Natural killer cell treated with Interleukin-12 subunit alpha and Interleukin-12 subunit beta and Interleukin-15 and Interleukin-18, amount 100 ng/mL, for 72 hours (primary cell): ENCODE measurements around the gene QSOX2. TPM values are rescaled to one million over a fixed set of nuclear protein-coding genes. Genes with fewer than 3 reads are reported as not detected.
A peak's percentile ranks its signal among the peaks of the same experiment; 100 is the strongest.
"Not testable (repeated sequence)": the region's sequence is repeated elsewhere in the genome, so short reads cannot be mapped to it uniquely, and the experiment has no call there.

Experiments
- ATAC-seq, 2 donors: fragments of 150-1000 bp; cut with Tn5 transposase in 1 of 2; sonication (Bioruptor Pico), chemical (Tn5 transposase) in 1 of 2; 2 replicates each; pipeline ENCODE4 v1.10.0; 2021
- DNase-seq: peaks from one replicate; pipeline ENCODE4 v3.0.0; 2022; ENCODE audit warnings: low spot score
- H3K27ac Mint-ChIP-seq, 2 donors: 1 replicate in 1 of 2; 2 replicates in 1 of 2; pipeline ENCODE4 v1.8.0; 2022; ENCODE audit warnings: mixed read lengths in 2 of 2, mild to moderate bottlenecking in 1 of 2, moderate library complexity in 1 of 2
- H3K27me3 Mint-ChIP-seq, 2 donors: 1 replicate in 1 of 2; 2 replicates in 1 of 2; pipeline ENCODE4 v1.8.0; 2022; ENCODE audit warnings: mixed read lengths in 2 of 2
- H3K36me3 Mint-ChIP-seq: one replicate; pipeline ENCODE4 v1.8.0; 2022; ENCODE audit warnings: mixed read lengths
- H3K4me1 Mint-ChIP-seq, 2 donors: 1 replicate in 1 of 2; 2 replicates in 1 of 2; pipeline ENCODE4 v1.8.0; 2022; ENCODE audit warnings: low read depth in 2 of 2, mixed read lengths in 2 of 2, mild to moderate bottlenecking in 1 of 2
- H3K4me3 Mint-ChIP-seq: one replicate; pipeline ENCODE4 v1.8.0; 2022; ENCODE audit warnings: mixed read lengths
- H3K9me3 Mint-ChIP-seq: 2 replicates; pipeline ENCODE4 v1.8.0; 2022; ENCODE audit warnings: mixed read lengths
- total RNA-seq, 2 donors: library from RNA; stranded (reverse); gene quantifications; one replicate each; pipeline ENCODE4 v1.2.3, GENCODE V29; 2022

QSOX2 gene
- total RNA-seq, 2 donors from 2014 or later: 16.4 to 27.3 TPM

- Mint-ChIP-seq H3K27me3 (peaks cover 0 to 2% of the 10 kb centered on the region in 2 donors), H3K4me1 (no peaks in the 10 kb centered on the region), H3K27ac (no peak overlapping the region), H3K9me3 (no peaks in the 10 kb centered on the region), H3K36me3 (no peaks in the 10 kb centered on the region), H3K4me3 (no peak overlapping the region)
- DNase-seq: no peak
- ATAC-seq: no peak
Observed at GRCh38 chr9:136276716-136277115, 31.1 kb upstream of the QSOX2 start.

- DNase-seq (no peak), ATAC-seq (peak in 1 of 2 donors; percentile 32)
- Mint-ChIP-seq H3K36me3 (no peaks in the 10 kb centered on the region), H3K27me3 (peaks cover 0 to 2% of the 10 kb centered on the region in 2 donors), H3K27ac (no peak overlapping the region), H3K4me1 (no peaks in the 10 kb centered on the region), H3K4me3 (no peak overlapping the region), H3K9me3 (no peaks in the 10 kb centered on the region)
Observed at GRCh38 chr9:136275655-136276429, 30.2 kb upstream of the QSOX2 start.

GRCh38 chr9:136274786-136275654 is 29.4 kb upstream of the QSOX2 start:
- ATAC-seq: peak in 1 of 2 donors; percentile 18
- H3K4me1 Mint-ChIP-seq: no peaks in the 10 kb centered on the region
- no peak for DNase-seq
- no peaks in the 10 kb centered on the region for H3K36me3 Mint-ChIP-seq
- H3K27me3 Mint-ChIP-seq: peaks cover 0 to 2% of the 10 kb centered on the region in 2 donors
- H3K27ac Mint-ChIP-seq: no peak overlapping the region
- H3K9me3 Mint-ChIP-seq: no peaks in the 10 kb centered on the region
- H3K4me3 Mint-ChIP-seq: no peak overlapping the region

- H3K36me3 Mint-ChIP-seq: no peaks in the 10 kb centered on the region
- H3K4me1 Mint-ChIP-seq: no peaks in the 10 kb centered on the region
- H3K4me3 Mint-ChIP-seq: no peak overlapping the region
- no peak overlapping the region for H3K27ac Mint-ChIP-seq
- ATAC-seq (peak in 1 of 2 donors; percentile 17), DNase-seq (no peak)
- no peaks in the 10 kb centered on the region for H3K9me3 Mint-ChIP-seq
- peaks cover 0 to 2% of the 10 kb centered on the region in 2 donors for H3K27me3 Mint-ChIP-seq
Observed at GRCh38 chr9:136273921-136274785, 28.5 kb upstream of the QSOX2 start.

GRCh38 chr9:136273244-136273865 is 27.7 kb upstream of the QSOX2 start:
- H3K27ac Mint-ChIP-seq: no peak overlapping the region

GRCh38 chr9:136270173-136270705 is 24.6 kb upstream of the QSOX2 start:
- no peaks in the 10 kb centered on the region for H3K4me1 Mint-ChIP-seq
- ATAC-seq (no peak), DNase-seq (no peak)
- H3K9me3 Mint-ChIP-seq: no peaks in the 10 kb centered on the region
- no peaks in the 10 kb centered on the region for H3K36me3 Mint-ChIP-seq
- H3K4me3 Mint-ChIP-seq: no peak overlapping the region
- H3K27me3 Mint-ChIP-seq: peaks cover 0 to 5% of the 10 kb centered on the region in 2 donors
- no peak overlapping the region for H3K27ac Mint-ChIP-seq

More at GRCh38 chr9:136273244-136273865, 27.7 kb upstream of the QSOX2 start:
- peaks cover 0 to 5% of the 10 kb centered on the region in 2 donors for H3K27me3 Mint-ChIP-seq
- H3K4me3 Mint-ChIP-seq: no peak overlapping the region
- no peak for ATAC-seq
- H3K4me1 Mint-ChIP-seq: no peaks in the 10 kb centered on the region
- H3K36me3 Mint-ChIP-seq: no peaks in the 10 kb centered on the region
- H3K9me3 Mint-ChIP-seq: no peaks in the 10 kb centered on the region
- no peak for DNase-seq

- ATAC-seq: no peak
- Mint-ChIP-seq H3K27ac (no peak overlapping the region), H3K4me3 (no peak overlapping the region)
Observed at GRCh38 chr9:136268735-136269134, 23.1 kb upstream of the QSOX2 start.

GRCh38 chr9:136268318-136268717 is 22.7 kb upstream of the QSOX2 start:
- DNase-seq (no peak), ATAC-seq (no peak)
- Mint-ChIP-seq H3K9me3 (no peaks in the 10 kb centered on the region), H3K4me3 (peak overlapping the region; percentile 49), H3K27ac (peak overlapping the region in 1 of 2 donors; percentile 28), H3K36me3 (no peaks in the 10 kb centered on the region), H3K27me3 (peaks cover 0 to 3% of the 10 kb centered on the region in 2 donors), H3K4me1 (no peaks in the 10 kb centered on the region)

More at GRCh38 chr9:136268735-136269134, 23.1 kb upstream of the QSOX2 start:
- DNase-seq: no peak
- peaks cover 0 to 5% of the 10 kb centered on the region in 2 donors for H3K27me3 Mint-ChIP-seq
- no peaks in the 10 kb centered on the region for H3K4me1 Mint-ChIP-seq
- H3K36me3 Mint-ChIP-seq: no peaks in the 10 kb centered on the region
- H3K9me3 Mint-ChIP-seq: no peaks in the 10 kb centered on the region

- Mint-ChIP-seq H3K4me1 (no peaks in the 10 kb centered on the region), H3K27me3 (peaks cover 0 to 2% of the 10 kb centered on the region in 2 donors), H3K36me3 (no peaks in the 10 kb centered on the region), H3K4me3 (peak overlapping the region; percentile 79), H3K9me3 (no peaks in the 10 kb centered on the region), H3K27ac (peak overlapping the region; percentile 28 to 61)
- DNase-seq: peak; percentile 88
- ATAC-seq: peak; percentile 96
Observed at GRCh38 chr9:136267261-136268111, 21.9 kb upstream of the QSOX2 start.

- ATAC-seq, H3K27me3 Mint-ChIP-seq, H3K36me3 Mint-ChIP-seq, H3K9me3 Mint-ChIP-seq, DNase-seq, H3K27ac Mint-ChIP-seq, H3K4me1 Mint-ChIP-seq: not testable (repeated sequence)
- H3K4me3 Mint-ChIP-seq: peak overlapping the region; percentile 79
Observed at GRCh38 chr9:136266641-136267040, 21.0 kb upstream of the QSOX2 start.

- no peaks in the 10 kb centered on the region for H3K4me1 Mint-ChIP-seq
Observed at GRCh38 chr9:136265561-136266355, 20.1 kb upstream of the QSOX2 start.

More at GRCh38 chr9:136265561-136266355, 20.1 kb upstream of the QSOX2 start:
- Mint-ChIP-seq H3K27ac (no peak overlapping the region), H3K36me3 (no peaks in the 10 kb centered on the region), H3K4me3 (no peak overlapping the region), H3K9me3 (no peaks in the 10 kb centered on the region), H3K27me3 (peaks cover 0 to 2% of the 10 kb centered on the region in 2 donors)
- no peak for ATAC-seq
- DNase-seq: no peak
